Neural cell (in vitro differentiated cells): Measurements from ENCODE around the gene PAN2.
"Not testable (repeated sequence)": the region's sequence is repeated elsewhere in the genome, so short reads cannot be mapped to it uniquely, and the experiment has no call there.

Source experiments
- CTCF ChIP-seq: fragments of 450-650 bp; IDR thresholded peaks from 2 replicates; pipeline ENCODE4 v1.5.1; 2014; ENCODE audit warnings: antibody characterized with exemption, mild to moderate bottlenecking, moderate library complexity; ENCODE audit not compliant: poor library complexity, severe bottlenecking
- EP300 ChIP-seq: fragments of 450-650 bp; conservative IDR thresholded peaks from 2 replicates; pipeline ENCODE4 v1.6.1; 2014; ENCODE audit warnings: antibody characterized with exemption, mild to moderate bottlenecking, moderate library complexity; ENCODE audit not compliant: poor library complexity, severe bottlenecking
- EZH2 ChIP-seq: fragments of 200-600, 300-800 bp; shearing (Covaris generic), sonication (generic); IDR thresholded peaks from 2 replicates; pipeline ENCODE4 v1.6.1; 2014; ENCODE audit warnings: antibody characterized with exemption, low read length, borderline replicate concordance, mild to moderate bottlenecking; ENCODE audit not compliant: insufficient read depth, poor library complexity, severe bottlenecking
- MXI1 ChIP-seq: fragments of 450-650 bp; conservative IDR thresholded peaks from 2 replicates; pipeline ENCODE4 v1.6.1; 2014; ENCODE audit warnings: antibody characterized with exemption, mild to moderate bottlenecking; ENCODE audit not compliant: poor library complexity, severe bottlenecking
- POLR2AphosphoS5 ChIP-seq: IDR thresholded peaks from 2 replicates; pipeline ENCODE4 v1.6.1; 2012
- REST ChIP-seq: IDR thresholded peaks from 2 replicates; pipeline ENCODE4 v1.6.1; 2012; ENCODE audit warnings: borderline replicate concordance
- SMC3 ChIP-seq: fragments of 450-650 bp; conservative IDR thresholded peaks from 2 replicates; pipeline ENCODE4 v1.6.1; 2014; ENCODE audit warnings: antibody characterized with exemption, mild to moderate bottlenecking, moderate library complexity; ENCODE audit not compliant: poor library complexity

- not testable (repeated sequence) for TF ChIP-seq CTCF, EP300, SMC3, REST, EZH2, MXI1, POLR2AphosphoS5
These were observed 12.2 kb downstream of the PAN2 start for GRCh38 chr12:56321610-56322009.
